Common myeloid progenitor, CD34-positive (primary cell): Measurements from ENCODE around the gene DPYSL4.

Experiments
- CTCF ChIA-PET: fragments of 350-600 bp; sonication (Branson Sonifier 250); formaldehyde crosslinking; loops from one replicate; lab custom pipeline; 2021; ENCODE audit warnings: antibody characterized with exemption; lab: Charles Lee
- POLR2A ChIA-PET: fragments of 350-600 bp; sonication (Branson Sonifier 250); formaldehyde crosslinking; loops from one replicate; lab custom pipeline; 2021; ENCODE audit warnings: antibody characterized with exemption; lab: Charles Lee
- DNase-seq, 3 donors: peaks; one replicate each; pipeline versions ENCODE4 v3.0.0 to v3.0.0-alpha.2; 2013
- H3K27ac ChIP-seq, 2 experiments: 1 replicate in 1 of 2; 2 replicates in 1 of 2; pipeline ENCODE4 v1.7.0; 2013; ENCODE audit warnings: inconsistent platforms in 2 of 2, low read length in 2 of 2, mild to moderate bottlenecking in 2 of 2, low read depth in 1 of 2, moderate library complexity in 1 of 2; ENCODE audit not compliant: severe bottlenecking in 2 of 2, insufficient read depth in 1 of 2, poor library complexity in 1 of 2
- H3K27me3 ChIP-seq, 5 experiments: replicated peaks in 2 of 5; 1 replicate in 3 of 5; 2 replicates in 2 of 5; pipeline versions ENCODE4 v1.6.1 to v1.7.0; 2013; ENCODE audit warnings: low read length in 4 of 5, mild to moderate bottlenecking in 2 of 5, moderate library complexity in 2 of 5, inconsistent platforms in 1 of 5; ENCODE audit not compliant: insufficient read depth in 5 of 5, control insufficient read depth in 4 of 5
- H3K36me3 ChIP-seq, 4 experiments: 1 replicate in 2 of 4; 2 replicates in 2 of 4; pipeline versions ENCODE4 v1.6.1 to v1.7.0; 2013; ENCODE audit warnings: low read length in 3 of 4, control low read depth in 1 of 4, mild to moderate bottlenecking in 1 of 4; ENCODE audit not compliant: control insufficient read depth in 4 of 4, insufficient read depth in 4 of 4
- H3K4me1 ChIP-seq, 4 experiments: 1 replicate in 3 of 4; 2 replicates in 1 of 4; pipeline versions ENCODE4 v1.6.1 to v1.7.1; 2013; ENCODE audit warnings: low read length in 3 of 4, mild to moderate bottlenecking in 3 of 4, control low read depth in 1 of 4, inconsistent platforms in 1 of 4, moderate library complexity in 1 of 4; ENCODE audit not compliant: control insufficient read depth in 4 of 4, insufficient read depth in 4 of 4; ENCODE audit errors: control extremely low read depth in 1 of 4
- H3K4me3 ChIP-seq, 7 experiments: 1 replicate in 4 of 7; 2 replicates in 3 of 7; pipeline versions ENCODE4 v1.5.1 to v1.7.0; 2013; ENCODE audit warnings: mild to moderate bottlenecking in 7 of 7, low read length in 6 of 7, moderate library complexity in 6 of 7, inconsistent platforms in 2 of 7, low read depth in 2 of 7, control low read depth in 1 of 7; ENCODE audit not compliant: insufficient read depth in 4 of 7, control insufficient read depth in 1 of 7; ENCODE audit errors: extremely low read depth in 1 of 7
- H3K9me3 ChIP-seq, 5 experiments: 1 replicate in 4 of 5; 2 replicates in 1 of 5; pipeline versions ENCODE4 v1.6.1 to v1.7.1; 2013; ENCODE audit warnings: low read length in 4 of 5, mild to moderate bottlenecking in 2 of 5, inconsistent platforms in 1 of 5, low read depth in 1 of 5, moderate library complexity in 1 of 5; ENCODE audit not compliant: control insufficient read depth in 4 of 5, insufficient read depth in 2 of 5; ENCODE audit errors: control extremely low read depth in 1 of 5
- WGBS: methylation state at CpG from one replicate; pipeline ENCODE4 v1.1.5; 2013; ENCODE audit not compliant: insufficient coverage; 5-methylcytosine and 5-hydroxymethylcytosine counted together

Gene DPYSL4

DNA sequence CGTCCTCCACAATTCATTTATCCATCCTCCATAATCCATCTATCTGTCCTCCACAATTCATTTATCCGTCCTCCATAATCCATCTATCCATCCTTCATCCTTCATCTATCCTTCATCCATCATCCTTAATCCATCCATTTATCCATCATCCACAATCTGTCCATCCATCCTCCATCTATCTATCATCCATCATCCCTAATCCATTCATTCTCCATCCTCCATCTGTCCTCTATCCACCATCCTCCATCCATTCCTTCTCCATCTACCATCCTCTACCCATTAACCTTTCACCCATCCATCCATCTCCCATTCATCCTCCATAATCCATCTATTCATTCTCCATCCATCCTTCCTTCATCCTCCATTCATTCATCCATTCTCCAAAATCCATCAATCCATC lies 36.0 kb upstream of the DPYSL4 start:
- Histone ChIP-seq H3K9me3 (no peaks in the 10 kb centered on the region), H3K4me3 (no peak overlapping the region), H3K36me3 (no peaks in the 10 kb centered on the region), H3K27me3 (peaks cover 0 to 10% (median 2%) of the 10 kb centered on the region in 5 experiments), H3K4me1 (no peaks in the 10 kb centered on the region), H3K27ac (no peak overlapping the region)
- ChIA-PET POLR2A (no interaction called here), CTCF (no interaction called here)
- DNase-seq: no peak
- WGBS: 97% methylated on average over 2 of the region's 2 CpGs

DNA sequence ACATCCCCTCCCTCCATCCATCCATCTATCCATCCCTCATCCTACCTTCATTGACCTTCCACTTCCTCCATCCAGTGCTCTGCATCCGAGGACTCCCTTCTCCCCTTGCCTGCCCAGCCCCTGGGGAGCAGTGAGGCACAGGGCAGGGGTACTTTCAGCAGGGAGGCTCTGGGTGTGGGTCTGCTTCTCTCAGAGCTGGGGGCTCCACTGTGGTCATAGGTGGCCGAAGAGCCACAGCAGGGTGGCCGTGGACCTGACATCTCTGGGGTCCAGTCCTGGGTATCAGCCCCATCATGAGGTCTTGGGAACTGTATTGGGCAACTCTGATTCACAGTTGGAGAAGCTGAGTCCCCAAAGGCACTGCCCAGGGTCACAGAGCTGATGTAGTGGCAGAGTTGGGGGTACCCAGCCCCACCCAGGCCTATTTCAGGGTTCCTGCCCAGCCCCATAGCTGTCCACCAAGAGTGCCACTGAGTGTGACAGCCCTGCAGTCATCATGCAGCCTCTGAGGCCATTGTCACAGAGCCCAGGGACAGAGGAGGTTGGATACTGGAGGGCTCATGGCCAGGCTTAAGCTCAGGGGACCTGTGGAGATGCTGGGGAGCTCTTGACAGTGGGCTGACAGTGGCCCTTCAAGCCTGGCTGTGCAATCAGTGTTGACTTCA lies 35.3 kb upstream of the DPYSL4 start:
- ChIA-PET POLR2A (no interaction called here), CTCF (no interaction called here)
- H3K9me3 ChIP-seq: no peaks in the 10 kb centered on the region
- no peak overlapping the region for H3K4me3 ChIP-seq
- no peaks in the 10 kb centered on the region for H3K36me3 ChIP-seq
- DNase-seq: no peak
- no peak overlapping the region for H3K27ac ChIP-seq
- WGBS: 100% methylated on average over 2 of the region's 3 CpGs
- no peaks in the 10 kb centered on the region for H3K4me1 ChIP-seq
- H3K27me3 ChIP-seq: peaks cover 0 to 10% (median 2%) of the 10 kb centered on the region in 5 experiments

DNA sequence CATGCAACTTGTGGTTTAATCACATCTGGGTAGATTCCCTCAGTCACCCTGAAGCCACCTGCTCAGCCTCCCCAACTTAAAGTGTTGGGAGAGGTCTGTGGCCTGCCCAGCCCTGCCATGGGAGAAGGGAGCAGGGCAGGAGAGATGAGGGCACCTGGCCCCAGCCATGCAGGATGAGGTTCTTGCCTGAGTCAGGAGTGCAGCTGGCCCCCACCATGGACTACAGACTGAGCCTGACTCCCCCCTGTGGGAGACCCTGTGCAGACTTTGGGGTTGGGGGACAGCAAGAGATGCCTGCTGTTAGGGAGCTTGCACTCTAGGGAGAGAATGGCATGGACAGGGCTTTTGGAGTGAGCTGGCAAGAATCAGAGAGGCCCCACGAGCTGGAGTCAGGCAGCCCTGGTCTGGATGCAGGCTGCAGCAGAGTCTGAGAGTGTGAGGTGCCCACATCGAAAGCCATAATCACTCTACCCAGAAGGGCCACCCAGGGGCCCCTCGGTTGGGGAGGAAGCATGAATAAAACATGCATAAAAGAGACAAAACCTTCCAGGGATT lies 34.7 kb upstream of the DPYSL4 start:
- ChIA-PET POLR2A (no interaction called here), CTCF (no interaction called here)
- H3K27me3 ChIP-seq: peaks cover 0 to 10% (median 2%) of the 10 kb centered on the region in 5 experiments
- H3K27ac ChIP-seq: no peak overlapping the region
- H3K9me3 ChIP-seq: no peaks in the 10 kb centered on the region
- H3K4me1 ChIP-seq: no peaks in the 10 kb centered on the region
- H3K4me3 ChIP-seq: no peak overlapping the region
- 66% methylated on average over 3 of the region's 3 CpGs for WGBS
- H3K36me3 ChIP-seq: no peaks in the 10 kb centered on the region
- DNase-seq: no peak

- POLR2A ChIA-PET: no interaction called here
- no peak for DNase-seq
- Histone ChIP-seq H3K27ac (no peak overlapping the region), H3K9me3 (no peaks in the 10 kb centered on the region), H3K4me3 (no peak overlapping the region), H3K27me3 (peaks cover 0 to 5% (median 2%) of the 10 kb centered on the region in 5 experiments), H3K4me1 (no peaks in the 10 kb centered on the region), H3K36me3 (no peaks in the 10 kb centered on the region)
- 86% methylated on average over 12 of the region's 13 CpGs for WGBS
- CTCF ChIA-PET: no interaction called here
Measured at GRCh38 chr10:132152896-132153580, 33.7 kb upstream of the DPYSL4 start.

DNA sequence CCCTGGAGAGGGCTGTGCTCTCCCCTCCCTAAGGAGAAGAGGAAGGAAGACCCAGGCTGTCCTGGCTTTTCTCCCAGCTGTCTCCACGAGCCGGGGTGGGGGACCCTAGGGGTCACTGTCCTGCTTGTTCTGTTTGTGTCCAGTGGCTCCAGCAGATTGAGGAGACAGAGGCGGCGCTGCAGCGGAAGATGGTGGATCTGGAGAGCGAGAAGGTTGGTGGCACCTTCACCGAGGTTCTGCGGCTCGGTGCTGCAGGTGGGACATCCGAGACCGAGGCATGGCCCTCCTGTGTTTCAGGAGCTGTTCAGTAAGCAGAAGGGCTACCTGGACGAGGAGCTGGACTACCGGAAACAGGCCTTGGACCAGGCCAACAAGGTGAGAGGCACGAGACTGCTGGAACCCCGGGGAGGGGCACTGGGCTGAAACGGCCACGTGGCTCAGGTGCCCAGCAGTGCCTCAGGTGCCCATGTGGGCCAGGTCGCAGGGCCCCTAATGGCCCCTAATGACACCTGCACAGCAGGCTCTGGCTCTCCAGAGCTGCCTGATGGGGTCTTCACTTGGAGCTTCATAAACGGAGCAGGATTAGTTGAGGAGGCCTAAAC lies 33.0 kb upstream of the DPYSL4 start:
- POLR2A ChIA-PET: no interaction called here
- Histone ChIP-seq H3K36me3 (no peaks in the 10 kb centered on the region), H3K4me1 (no peaks in the 10 kb centered on the region), H3K27me3 (peaks cover 0 to 4% (median 2%) of the 10 kb centered on the region in 5 experiments), H3K27ac (no peak overlapping the region), H3K9me3 (no peaks in the 10 kb centered on the region), H3K4me3 (no peak overlapping the region)
- CTCF ChIA-PET: no interaction called here
- 93% methylated on average over 19 of the region's 19 CpGs for WGBS
- DNase-seq: no peak

DNA sequence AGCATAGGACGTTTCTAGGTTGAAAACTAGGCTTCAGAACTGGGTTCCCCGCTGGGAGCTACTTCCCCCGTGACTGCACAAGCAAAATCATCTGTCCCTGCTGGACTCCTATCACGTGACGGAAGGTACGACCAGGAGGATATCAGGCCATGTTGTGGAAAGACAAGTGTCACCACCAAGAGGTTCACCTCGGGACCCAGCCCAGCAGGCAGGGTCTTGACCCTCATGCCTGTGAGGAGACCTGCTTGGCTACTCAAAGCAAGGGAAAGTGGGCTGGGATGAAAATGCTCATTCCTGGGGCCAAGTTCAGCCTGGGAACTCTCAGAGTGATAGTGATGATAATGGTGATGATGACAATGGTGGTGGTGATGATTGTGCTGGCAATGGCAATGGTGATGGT lies 32.3 kb upstream of the DPYSL4 start:
- DNase-seq: no peak
- Histone ChIP-seq H3K9me3 (no peaks in the 10 kb centered on the region), H3K27ac (no peak overlapping the region), H3K27me3 (peaks cover 0 to 4% (median 2%) of the 10 kb centered on the region in 5 experiments), H3K4me3 (no peak overlapping the region), H3K36me3 (no peaks in the 10 kb centered on the region), H3K4me1 (no peaks in the 10 kb centered on the region)
- CTCF ChIA-PET: no interaction called here
- POLR2A ChIA-PET: no interaction called here
- WGBS: 62% methylated on average over 7 of the region's 7 CpGs

- Histone ChIP-seq H3K36me3 (no peaks in the 10 kb centered on the region), H3K4me3 (no peak overlapping the region), H3K9me3 (no peaks in the 10 kb centered on the region), H3K4me1 (no peaks in the 10 kb centered on the region), H3K27ac (no peak overlapping the region), H3K27me3 (peaks cover 0 to 4% (median 2%) of the 10 kb centered on the region in 5 experiments)
- CTCF ChIA-PET: no interaction called here
- DNase-seq: no peak
- POLR2A ChIA-PET: no interaction called here
- 100% methylated on average over 1 of the region's 1 CpG for WGBS
Measured at GRCh38 chr10:132154931-132155330, 31.8 kb upstream of the DPYSL4 start.
